Ishikawa (cell line): Measurements from ENCODE around the gene CIC.
A peak's percentile ranks its signal among the peaks of the same experiment; 100 is the strongest.

Experiments
- CEBPB ChIP-seq: IDR thresholded peaks from 2 replicates; pipeline ENCODE4 v1.6.1; 2012
- CREB1 ChIP-seq: IDR thresholded peaks from 2 replicates; pipeline ENCODE4 v1.6.1; 2012; ENCODE audit warnings: low read depth
- EGR1 ChIP-seq: IDR thresholded peaks from 2 replicates; pipeline ENCODE4 v1.6.1; 2012
- EP300 ChIP-seq: IDR thresholded peaks from 2 replicates; pipeline ENCODE4 v1.6.1; 2012; ENCODE audit warnings: borderline replicate concordance
- FOXM1 ChIP-seq: IDR thresholded peaks from 2 replicates; pipeline ENCODE4 v1.6.1; 2012; ENCODE audit warnings: low read depth, borderline replicate concordance
- MAX ChIP-seq: IDR thresholded peaks from 2 replicates; pipeline ENCODE4 v1.6.1; 2012
- NFIC ChIP-seq: IDR thresholded peaks from 2 replicates; pipeline ENCODE4 v1.6.1; 2012
- RAD21 ChIP-seq: IDR thresholded peaks from 2 replicates; pipeline ENCODE4 v1.6.1; 2012; ENCODE audit warnings: low read depth
- REST ChIP-seq: IDR thresholded peaks from 2 replicates; pipeline ENCODE4 v1.6.1; 2012; ENCODE audit warnings: low read depth, mild to moderate bottlenecking
- TAF1 ChIP-seq: IDR thresholded peaks from 2 replicates; pipeline ENCODE4 v1.6.1; 2012; ENCODE audit warnings: low read depth, mild to moderate bottlenecking
- TCF12 ChIP-seq: IDR thresholded peaks from 2 replicates; pipeline ENCODE4 v1.6.1; 2012; ENCODE audit warnings: low read depth
- TEAD4 ChIP-seq: IDR thresholded peaks from 2 replicates; pipeline ENCODE4 v1.6.1; 2012
- USF1 ChIP-seq: IDR thresholded peaks from 2 replicates; pipeline ENCODE4 v1.6.1; 2012
- YY1 ChIP-seq: IDR thresholded peaks from 2 replicates; pipeline ENCODE4 v1.6.1; 2012; ENCODE audit warnings: low read depth
- ZBTB7A ChIP-seq: IDR thresholded peaks from 2 replicates; pipeline ENCODE4 v1.6.1; 2012; ENCODE audit warnings: low read depth

Gene CIC

GRCh38 chr19:42315024-42315423, 46.0 kb downstream of the CIC start:
- TF ChIP-seq EP300 (no peak), REST (no peak), RAD21 (no peak), TEAD4 (no peak), USF1 (no peak), FOXM1 (no peak), TCF12 (no peak), NFIC (no peak), EGR1 (no peak), ZBTB7A (no peak), TAF1 (no peak), CEBPB (no peak), YY1 (no peak), MAX (no peak), CREB1 (no peak)

GRCh38 chr19:42316223-42317211, 47.5 kb downstream of the CIC start:
- TF ChIP-seq ZBTB7A (0 out of 2 replicates have a peak, but pooled peaks have one; percentile 34), FOXM1 (no peak)

- TF ChIP-seq EGR1 = no peak
- no peak for TF ChIP-seq ZBTB7A
- TF ChIP-seq TAF1 = no peak
- TF ChIP-seq EP300 = no peak
- no peak for TF ChIP-seq MAX
- TF ChIP-seq TEAD4 = no peak
- no peak for TF ChIP-seq CREB1
- no peak for TF ChIP-seq YY1
- no peak for TF ChIP-seq NFIC
- TF ChIP-seq FOXM1 = no peak
- TF ChIP-seq REST = no peak
- TF ChIP-seq USF1 = no peak
- no peak for TF ChIP-seq CEBPB
- TF ChIP-seq TCF12 = no peak
- TF ChIP-seq RAD21 = no peak
Measured at GRCh38 chr19:42317535-42317934, 48.5 kb downstream of the CIC start.

- TF ChIP-seq TEAD4 = no peak
- no peak for TF ChIP-seq EP300
- TF ChIP-seq REST = no peak
- no peak for TF ChIP-seq EGR1
- TF ChIP-seq RAD21 = no peak
- no peak for TF ChIP-seq MAX
- no peak for TF ChIP-seq NFIC
- no peak for TF ChIP-seq CEBPB
- no peak for TF ChIP-seq TAF1
Measured at GRCh38 chr19:42322305-42322704, 53.3 kb downstream of the CIC start.
